K562 (cell line): ENCODE measurements around the gene COASY. TPM values are rescaled to one million over a fixed set of nuclear protein-coding genes. Genes with fewer than 3 reads are reported as not detected.

Experiments used
- BRD4 ChIP-seq: fragments of 200-600 bp; sonication (generic); IDR thresholded peaks from 2 replicates; pipeline ENCODE4 v1.6.1; 2017; ENCODE audit warnings: inconsistent platforms
- CXXC5 ChIP-seq: fragments of 250-450 bp; sonication (Bioruptor Pico); IDR thresholded peaks from 2 replicates; pipeline ENCODE4 v1.8.0; 2022; ENCODE audit warnings: inconsistent platforms, mild to moderate bottlenecking, moderate library complexity
- DMBX1 ChIP-seq: fragments of 250-450 bp; sonication (Bioruptor Pico); IDR thresholded peaks from 2 replicates; pipeline ENCODE4 v1.8.0; 2022; ENCODE audit warnings: inconsistent platforms, mild to moderate bottlenecking, moderate library complexity, borderline replicate concordance
- EGR1 ChIP-seq: fragments of 450-650 bp; conservative IDR thresholded peaks from 2 replicates; pipeline ENCODE4 v1.6.1; 2017; ENCODE audit warnings: mild to moderate bottlenecking
- EHMT2 ChIP-seq: fragments of 450-650 bp; IDR thresholded peaks from 2 replicates; pipeline ENCODE4 v1.6.1; 2018; ENCODE audit warnings: antibody characterized with exemption
- ETS2 ChIP-seq: IDR thresholded peaks from 2 replicates; pipeline ENCODE4 v1.6.1; 2016; ENCODE audit warnings: borderline replicate concordance, missing genetic modification characterization, mild to moderate bottlenecking, moderate library complexity, missing compliant biosample characterization; ENCODE audit not compliant: poor library complexity, severe bottlenecking
- FOS ChIP-seq: IDR thresholded peaks from 3 replicates; pipeline ENCODE4 v1.6.1; 2011; ENCODE audit not compliant: insufficient read length; ENCODE audit errors: extremely low read depth
- HSF4 ChIP-seq: fragments of 250-450 bp; sonication (Bioruptor Pico); IDR thresholded peaks from 2 replicates; pipeline ENCODE4 v2.1.2; 2022; ENCODE audit warnings: mild to moderate bottlenecking, moderate library complexity, borderline replicate concordance
- MCM2 ChIP-seq: fragments of 450-650 bp; IDR thresholded peaks from 2 replicates; pipeline ENCODE4 v1.6.1; 2017; ENCODE audit warnings: low read depth, mild to moderate bottlenecking
- MEF2A ChIP-seq: IDR thresholded peaks from 2 replicates; pipeline ENCODE4 v1.6.1; 2011; ENCODE audit warnings: low read depth, mild to moderate bottlenecking, low read length, moderate library complexity; ENCODE audit not compliant: control insufficient read depth
- MTA2 ChIP-seq: fragments of 450-650 bp; IDR thresholded peaks from 2 replicates; pipeline ENCODE4 v1.6.1; 2016; ENCODE audit warnings: low read depth
- SMC3 ChIP-seq: conservative IDR thresholded peaks from 2 replicates; pipeline ENCODE4 v1.6.1; 2011; ENCODE audit warnings: low read depth, low read length, improper control_type of control experiment; ENCODE audit not compliant: insufficient read depth
- SP2 ChIP-seq: IDR thresholded peaks from 2 replicates; pipeline ENCODE4 v1.6.1; 2011; ENCODE audit warnings: mild to moderate bottlenecking, low read depth, low read length, moderate library complexity; ENCODE audit not compliant: poor library complexity, severe bottlenecking; ENCODE audit errors: extremely low read depth
- SPI1 ChIP-seq: IDR thresholded peaks from 2 replicates; pipeline ENCODE4 v1.6.1; 2011; ENCODE audit warnings: low read depth, low read length, control low read depth, borderline replicate concordance
- SRSF3 ChIP-seq: fragments of 200-400 bp; formaldehyde crosslinking; IDR thresholded peaks from 2 replicates; pipeline ENCODE4 v1.6.1; 2016; ENCODE audit warnings: mild to moderate bottlenecking, low read length, moderate library complexity; ENCODE audit not compliant: insufficient read depth
- SRSF9 ChIP-seq: fragments of 200-400 bp; formaldehyde crosslinking; IDR thresholded peaks from 2 replicates; pipeline ENCODE4 v1.6.1; 2017; ENCODE audit warnings: low read depth, low read length, borderline replicate concordance
- TCF7 ChIP-seq: sonication (generic); IDR thresholded peaks from 2 replicates; pipeline ENCODE4 v1.6.1; 2016; ENCODE audit warnings: antibody characterized with exemption, borderline replicate concordance
- TCF7L2 ChIP-seq: fragments of 150-350 bp; IDR thresholded peaks from 2 replicates; pipeline ENCODE4 v1.6.1; 2016; ENCODE audit warnings: low read depth, mild to moderate bottlenecking, low read length, moderate library complexity
- polyA plus RNA-seq, 8 experiments: library from polyadenylated mRNA; depleted of rRNA in 4 of 8; stranded (reverse) in 5 of 8; unstranded in 3 of 8; fragments of >200 nt; fragmentation: Nextera tagmentation in 2 of 8; fragmentation: Illumina TruSeq in 1 of 8; extraction: Ambion mirVana in 2 of 8; extraction: Trizol in 1 of 8; gene quantifications; 2 replicates each; pipeline versions ENCODE4 v1.2.1 to v1.2.3, GENCODE V29; 2011 to 2014; ENCODE audit warnings: inconsistent platforms in 1 of 8, missing spikeins in 1 of 8
- total RNA-seq, 7 experiments: library from RNA; depleted of rRNA in 6 of 7; stranded (reverse); fragments of >200 nt in 6 of 7; fragmentation: Illumina TruSeq in 2 of 7; extraction: Trizol in 2 of 7; gene quantifications; 2 replicates each; pipeline versions ENCODE4 v1.2.1 to v1.2.3, GENCODE V29; 2011 to 2021; ENCODE audit warnings: low replicate concordance in 1 of 7
- TF ChIP-seq, protein P1 (sequence below): sonication (generic); formaldehyde crosslinking; IDR thresholded peaks from 2 replicates; pipeline ENCODE4 v1.8.1; 2023; ENCODE audit warnings: mild to moderate bottlenecking, missing genetic modification reagents
- TF ChIP-seq, protein P2 (sequence below): fragments of 450-650 bp; conservative IDR thresholded peaks from 2 replicates; pipeline ENCODE4 v1.6.1; 2016; ENCODE audit warnings: missing genetic modification characterization, low read depth, mild to moderate bottlenecking, missing compliant biosample characterization, moderate library complexity
- TF ChIP-seq, protein P3 (sequence below): sonication (generic); formaldehyde crosslinking; IDR thresholded peaks from 2 replicates; pipeline ENCODE4 v1.8.0; 2022; ENCODE audit warnings: mild to moderate bottlenecking, missing genetic modification reagents

COASY gene
- total and polyA plus RNA-seq, 9 of the 15 experiments (the other 6 are each of a cell fraction or from before 2014, with no cell fraction given): 25.4 to 175 (median 62.3) TPM

DNA sequence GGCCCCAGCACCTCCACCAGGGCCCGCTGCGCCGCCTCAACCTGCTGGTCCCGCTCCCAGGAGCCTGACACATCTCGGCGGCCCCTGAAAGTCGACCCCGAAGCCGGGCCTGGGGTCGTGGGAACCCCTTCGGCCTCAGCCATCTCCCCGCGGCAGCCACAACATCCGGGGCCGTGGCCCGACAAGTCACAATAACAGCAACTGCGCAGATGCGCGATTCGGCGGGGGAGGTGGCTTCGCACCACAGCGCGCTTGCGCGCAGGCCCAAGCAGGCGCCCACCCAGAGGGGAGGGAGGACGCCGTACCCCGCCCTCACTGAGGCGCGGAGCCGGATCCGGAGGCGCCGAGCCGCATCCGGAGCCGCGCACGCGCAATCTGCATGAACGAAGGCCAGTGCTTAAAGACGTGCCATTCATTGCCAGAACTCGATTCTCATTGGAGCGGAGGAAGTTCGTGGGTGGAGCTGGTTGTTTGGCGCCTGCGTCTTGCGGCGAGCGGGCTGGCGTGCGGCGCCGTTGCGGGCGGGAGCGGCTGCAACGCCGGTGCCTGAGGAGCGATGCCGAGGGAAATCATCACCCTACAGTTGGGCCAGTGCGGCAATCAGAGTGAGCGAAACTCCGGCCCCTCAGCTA is 47.4 kb downstream of the COASY start, which contains the start of the genes RETREG3 and TUBG1 (continued):
- TF ChIP-seq, protein P1, sequence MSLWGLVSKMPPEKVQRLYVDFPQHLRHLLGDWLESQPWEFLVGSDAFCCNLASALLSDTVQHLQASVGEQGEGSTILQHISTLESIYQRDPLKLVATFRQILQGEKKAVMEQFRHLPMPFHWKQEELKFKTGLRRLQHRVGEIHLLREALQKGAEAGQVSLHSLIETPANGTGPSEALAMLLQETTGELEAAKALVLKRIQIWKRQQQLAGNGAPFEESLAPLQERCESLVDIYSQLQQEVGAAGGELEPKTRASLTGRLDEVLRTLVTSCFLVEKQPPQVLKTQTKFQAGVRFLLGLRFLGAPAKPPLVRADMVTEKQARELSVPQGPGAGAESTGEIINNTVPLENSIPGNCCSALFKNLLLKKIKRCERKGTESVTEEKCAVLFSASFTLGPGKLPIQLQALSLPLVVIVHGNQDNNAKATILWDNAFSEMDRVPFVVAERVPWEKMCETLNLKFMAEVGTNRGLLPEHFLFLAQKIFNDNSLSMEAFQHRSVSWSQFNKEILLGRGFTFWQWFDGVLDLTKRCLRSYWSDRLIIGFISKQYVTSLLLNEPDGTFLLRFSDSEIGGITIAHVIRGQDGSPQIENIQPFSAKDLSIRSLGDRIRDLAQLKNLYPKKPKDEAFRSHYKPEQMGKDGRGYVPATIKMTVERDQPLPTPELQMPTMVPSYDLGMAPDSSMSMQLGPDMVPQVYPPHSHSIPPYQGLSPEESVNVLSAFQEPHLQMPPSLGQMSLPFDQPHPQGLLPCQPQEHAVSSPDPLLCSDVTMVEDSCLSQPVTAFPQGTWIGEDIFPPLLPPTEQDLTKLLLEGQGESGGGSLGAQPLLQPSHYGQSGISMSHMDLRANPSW (CRISPR knock-in tag): no peak
- TF ChIP-seq ETS2 (tag): no peak
- TF ChIP-seq TCF7L2: no peak
- TF ChIP-seq EHMT2: no peak
- TF ChIP-seq, protein P2, sequence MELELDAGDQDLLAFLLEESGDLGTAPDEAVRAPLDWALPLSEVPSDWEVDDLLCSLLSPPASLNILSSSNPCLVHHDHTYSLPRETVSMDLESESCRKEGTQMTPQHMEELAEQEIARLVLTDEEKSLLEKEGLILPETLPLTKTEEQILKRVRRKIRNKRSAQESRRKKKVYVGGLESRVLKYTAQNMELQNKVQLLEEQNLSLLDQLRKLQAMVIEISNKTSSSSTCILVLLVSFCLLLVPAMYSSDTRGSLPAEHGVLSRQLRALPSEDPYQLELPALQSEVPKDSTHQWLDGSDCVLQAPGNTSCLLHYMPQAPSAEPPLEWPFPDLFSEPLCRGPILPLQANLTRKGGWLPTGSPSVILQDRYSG (tag): no peak
- TF ChIP-seq, protein P3, sequence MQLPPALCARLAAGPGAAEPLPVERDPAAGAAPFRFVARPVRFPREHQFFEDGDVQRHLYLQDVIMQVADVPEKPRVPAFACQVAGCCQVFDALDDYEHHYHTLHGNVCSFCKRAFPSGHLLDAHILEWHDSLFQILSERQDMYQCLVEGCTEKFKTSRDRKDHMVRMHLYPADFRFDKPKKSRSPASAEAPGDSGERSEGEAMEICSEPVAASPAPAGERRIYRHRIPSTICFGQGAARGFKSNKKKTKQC: no peak
- no peak for TF ChIP-seq DMBX1 (CRISPR knock-in tag)
- TF ChIP-seq FOS: peak; percentile 26
- TF ChIP-seq SRSF9: no peak
- no peak for TF ChIP-seq BRD4
- TF ChIP-seq HSF4 (CRISPR knock-in tag): no peak
- no peak for TF ChIP-seq SRSF3
- TF ChIP-seq SMC3: no peak
- TF ChIP-seq SP2: no peak
- peak; percentile 86 for TF ChIP-seq CXXC5 (CRISPR knock-in tag)
- TF ChIP-seq MCM2: no peak
- TF ChIP-seq SPI1: peak; percentile 38; the same call in 1 of the 2 replicates
- TF ChIP-seq MTA2: no peak
- peak; percentile 72 for TF ChIP-seq EGR1
- TF ChIP-seq MEF2A: no peak
- TF ChIP-seq TCF7: no peak
